CD4-positive, alpha-beta T cell treated with Interleukin-4 for 1 hour (primary cell): ENCODE data around the gene FNDC1.

ENCODE experiments used
- DNase-seq, 2 donors: peaks; one replicate each; pipeline ENCODE4 v3.0.0-alpha.2; 2020 to 2022

Gene FNDC1

DNA sequence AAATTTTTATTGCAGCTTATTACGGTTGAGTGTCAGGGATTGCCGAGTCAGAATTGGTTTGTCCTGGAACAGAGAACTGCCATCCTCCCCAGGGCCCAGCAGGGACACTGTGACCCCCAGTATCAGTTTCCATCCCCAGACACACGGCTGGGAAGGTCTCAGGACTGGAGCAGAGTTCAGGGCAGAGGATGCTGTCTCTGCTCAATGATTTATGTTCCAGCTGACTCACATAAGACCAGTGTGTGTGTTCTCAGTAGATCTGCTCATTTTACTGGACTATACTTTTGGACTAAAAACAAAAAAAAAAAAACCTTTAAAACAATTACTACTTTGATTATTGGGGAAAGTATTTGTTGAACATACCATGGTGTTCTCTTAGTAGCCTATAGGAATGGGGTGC, 44.2 kb downstream of the FNDC1 start:
- no peak for DNase-seq

- no peak for DNase-seq
Observed at GRCh38 chr6:159214281-159214680, 45.1 kb downstream of the FNDC1 start.

- no peak for DNase-seq
Observed at GRCh38 chr6:159217595-159218275, 48.5 kb downstream of the FNDC1 start.

DNA sequence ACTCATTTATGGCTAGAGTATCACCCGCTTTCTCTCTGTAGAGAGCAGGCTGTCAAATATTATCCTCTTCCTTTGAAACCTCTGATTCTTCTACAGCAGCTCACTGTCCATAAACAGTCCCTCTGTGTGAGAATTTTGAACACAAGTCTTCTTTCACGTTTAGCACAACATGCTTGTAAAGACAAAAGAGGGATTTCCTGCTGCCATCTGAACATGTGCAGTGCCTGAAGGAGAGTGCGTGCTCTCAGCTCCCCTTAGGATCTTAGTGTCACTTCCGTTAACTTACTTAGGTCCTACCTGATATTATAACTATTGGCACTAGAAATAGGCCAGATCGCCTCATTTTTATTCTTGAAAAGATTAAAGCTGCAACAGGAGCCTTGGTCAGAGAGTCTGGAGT, 50.9 kb downstream of the FNDC1 start:
- DNase-seq = no peak

- DNase-seq = no peak
Observed at GRCh38 chr6:159221486-159222170, 52.4 kb downstream of the FNDC1 start.

DNA sequence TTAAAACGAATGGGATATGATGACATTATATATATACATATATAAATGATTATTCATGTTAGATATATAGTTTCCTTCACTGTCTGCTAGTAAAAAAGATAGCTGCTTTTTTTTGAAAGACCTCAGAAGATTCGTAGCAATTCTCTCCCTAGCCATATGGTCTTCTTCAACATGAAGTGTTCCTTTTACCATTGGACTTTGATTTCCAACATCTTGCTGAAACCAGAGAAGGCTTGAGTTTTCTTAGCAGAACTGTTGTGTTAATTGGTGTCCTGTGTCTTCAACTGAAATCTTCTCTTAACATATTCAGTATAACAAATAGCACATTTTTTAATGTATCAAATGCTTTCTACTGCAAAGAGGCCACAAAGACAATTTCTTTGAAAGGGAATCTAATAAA, 55.3 kb downstream of the FNDC1 start:
- no peak for DNase-seq

- DNase-seq = no peak
Observed at GRCh38 chr6:159229651-159230051, 60.5 kb downstream of the FNDC1 start.

DNA sequence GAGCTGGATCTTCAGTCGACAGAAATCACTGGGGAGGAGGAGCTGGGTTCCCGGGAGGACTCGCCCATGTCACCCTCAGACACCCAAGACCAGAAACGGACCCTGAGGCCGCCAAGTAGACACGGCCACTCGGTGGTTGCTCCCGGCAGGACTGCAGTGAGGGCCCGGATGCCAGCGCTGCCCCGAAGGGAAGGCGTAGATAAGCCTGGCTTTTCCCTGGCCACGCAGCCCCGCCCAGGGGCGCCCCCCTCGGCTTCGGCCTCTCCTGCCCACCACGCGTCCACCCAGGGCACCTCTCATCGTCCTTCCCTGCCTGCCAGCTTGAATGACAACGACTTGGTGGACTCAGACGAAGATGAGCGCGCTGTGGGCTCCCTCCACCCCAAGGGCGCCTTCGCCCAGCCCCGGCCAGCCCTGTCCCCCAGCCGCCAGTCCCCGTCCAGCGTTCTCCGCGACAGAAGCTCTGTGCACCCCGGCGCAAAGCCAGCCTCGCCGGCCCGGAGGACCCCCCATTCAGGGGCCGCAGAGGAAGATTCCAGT, 63.0 kb downstream of the FNDC1 start:
- no peak for DNase-seq

DNA sequence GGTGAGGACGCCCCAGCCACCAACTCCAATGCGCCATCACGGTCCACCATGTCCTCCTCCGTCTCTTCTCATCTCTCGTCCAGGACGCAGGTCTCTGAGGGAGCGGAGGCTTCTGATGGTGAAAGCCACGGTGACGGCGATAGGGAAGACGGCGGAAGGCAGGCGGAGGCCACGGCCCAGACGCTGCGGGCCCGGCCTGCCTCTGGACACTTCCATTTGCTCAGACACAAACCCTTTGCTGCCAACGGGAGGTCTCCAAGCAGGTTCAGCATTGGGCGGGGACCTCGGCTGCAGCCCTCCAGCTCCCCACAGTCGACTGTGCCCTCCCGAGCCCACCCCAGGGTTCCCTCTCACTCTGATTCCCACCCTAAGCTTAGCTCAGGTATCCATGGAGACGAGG, 63.6 kb downstream of the FNDC1 start:
- no peak for DNase-seq

DNA sequence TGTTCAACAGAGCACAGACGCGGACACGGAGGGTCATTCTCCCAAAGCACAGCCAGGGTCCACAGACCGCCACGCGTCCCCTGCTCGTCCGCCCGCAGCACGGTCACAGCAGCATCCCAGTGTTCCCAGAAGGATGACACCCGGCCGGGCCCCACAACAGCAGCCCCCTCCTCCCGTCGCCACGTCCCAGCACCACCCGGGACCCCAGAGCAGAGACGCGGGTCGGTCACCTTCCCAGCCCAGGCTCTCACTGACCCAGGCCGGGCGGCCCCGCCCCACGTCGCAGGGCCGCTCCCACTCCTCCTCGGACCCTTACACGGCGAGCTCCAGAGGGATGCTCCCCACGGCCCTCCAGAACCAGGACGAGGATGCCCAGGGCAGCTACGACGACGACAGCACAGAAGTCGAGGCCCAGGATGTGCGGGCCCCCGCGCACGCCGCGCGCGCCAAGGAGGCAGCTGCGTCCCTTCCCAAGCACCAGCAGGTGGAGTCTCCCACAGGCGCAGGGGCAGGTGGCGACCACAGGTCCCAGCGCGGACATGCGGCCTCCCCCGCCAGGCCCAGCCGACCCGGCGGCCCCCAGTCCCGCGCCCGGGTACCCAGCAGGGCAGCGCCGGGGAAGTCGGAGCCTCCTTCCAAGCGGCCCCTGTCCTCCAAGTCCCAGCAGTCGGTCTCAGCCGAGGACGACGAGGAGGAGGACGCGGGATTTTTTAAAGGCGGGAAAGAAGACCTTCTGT, 64.3 kb downstream of the FNDC1 start:
- DNase-seq = no peak

GRCh38 chr6:159234102-159234553, 64.9 kb downstream of the FNDC1 start:
- DNase-seq = no peak

- DNase-seq = no peak
Observed at GRCh38 chr6:159238920-159239558, 69.8 kb downstream of the FNDC1 start.

GRCh38 chr6:159249128-159249527, 79.9 kb downstream of the FNDC1 start:
- no peak for DNase-seq

DNA sequence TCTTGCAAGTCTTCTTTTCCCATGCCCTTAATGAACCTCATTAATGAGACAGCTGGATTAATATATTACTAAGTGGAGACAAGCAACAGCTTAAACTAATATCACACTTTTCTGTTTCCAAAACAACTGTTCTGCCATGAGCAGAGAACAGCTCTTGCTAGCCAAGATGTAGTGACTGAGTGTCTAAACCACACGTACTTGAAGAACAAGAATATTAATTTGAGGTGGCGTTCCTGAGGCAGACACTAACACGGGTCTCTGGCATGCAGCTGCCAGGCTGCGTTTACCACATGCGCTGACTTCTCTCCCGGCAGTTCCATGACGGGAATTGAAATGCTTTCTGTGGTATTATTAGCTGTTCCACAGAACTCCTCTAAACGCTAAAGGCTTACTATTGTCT, 80.6 kb downstream of the FNDC1 start:
- DNase-seq = no peak

- no peak for DNase-seq
Observed at GRCh38 chr6:159250633-159251032, 81.4 kb downstream of the FNDC1 start.

GRCh38 chr6:159252955-159253508, 83.8 kb downstream of the FNDC1 start:
- peak in 1 of 2 donors; percentile 24 for DNase-seq

- DNase-seq = no peak
Observed at GRCh38 chr6:159254186-159254585, 85.0 kb downstream of the FNDC1 start.

GRCh38 chr6:159255434-159255951, 86.3 kb downstream of the FNDC1 start:
- no peak for DNase-seq

GRCh38 chr6:159256128-159256527, 86.9 kb downstream of the FNDC1 start:
- DNase-seq = no peak

DNA sequence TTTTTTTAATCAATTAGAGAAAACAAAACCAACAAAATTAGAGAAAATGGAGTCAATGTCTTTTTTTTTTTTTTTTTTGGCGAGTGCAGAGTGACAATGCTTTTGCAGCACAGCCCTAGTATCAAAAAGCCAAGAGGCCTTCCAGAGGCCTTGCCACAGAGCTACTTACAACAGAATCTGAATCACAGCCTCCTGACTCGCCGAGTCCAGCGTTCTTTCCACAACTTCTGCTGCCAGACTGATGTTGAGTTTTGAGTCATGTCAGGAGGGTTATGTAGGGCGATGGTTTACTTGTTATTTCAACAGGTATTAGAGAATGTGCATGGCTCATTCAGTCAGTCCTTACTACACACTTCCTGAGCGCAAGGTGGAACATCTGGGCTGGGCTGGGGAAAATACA, 88.6 kb downstream of the FNDC1 start:
- DNase-seq = no peak

- no peak for DNase-seq
Observed at GRCh38 chr6:159259441-159260125, 90.4 kb downstream of the FNDC1 start.

DNA sequence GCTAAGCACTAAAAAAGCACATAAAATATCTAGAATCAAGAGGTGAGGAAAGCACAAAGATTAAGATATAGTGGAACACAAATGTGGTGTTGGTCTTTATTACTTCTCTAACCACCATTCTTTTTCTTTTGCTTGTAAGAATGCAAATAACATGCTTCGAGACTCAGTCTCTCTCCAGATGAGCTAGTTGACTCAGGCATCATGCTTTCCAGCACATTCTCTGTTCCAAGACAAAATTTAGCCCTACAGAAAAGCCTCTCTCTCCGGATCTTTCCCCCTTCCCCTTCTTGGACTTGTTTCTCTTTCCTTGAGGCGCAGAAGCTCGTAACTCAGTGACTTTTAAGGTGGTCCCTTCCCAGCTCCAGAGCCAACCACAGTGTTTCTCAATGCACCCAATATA, 91.0 kb downstream of the FNDC1 start:
- DNase-seq = no peak
